ENCODE data around the gene STK24.

DNA sequence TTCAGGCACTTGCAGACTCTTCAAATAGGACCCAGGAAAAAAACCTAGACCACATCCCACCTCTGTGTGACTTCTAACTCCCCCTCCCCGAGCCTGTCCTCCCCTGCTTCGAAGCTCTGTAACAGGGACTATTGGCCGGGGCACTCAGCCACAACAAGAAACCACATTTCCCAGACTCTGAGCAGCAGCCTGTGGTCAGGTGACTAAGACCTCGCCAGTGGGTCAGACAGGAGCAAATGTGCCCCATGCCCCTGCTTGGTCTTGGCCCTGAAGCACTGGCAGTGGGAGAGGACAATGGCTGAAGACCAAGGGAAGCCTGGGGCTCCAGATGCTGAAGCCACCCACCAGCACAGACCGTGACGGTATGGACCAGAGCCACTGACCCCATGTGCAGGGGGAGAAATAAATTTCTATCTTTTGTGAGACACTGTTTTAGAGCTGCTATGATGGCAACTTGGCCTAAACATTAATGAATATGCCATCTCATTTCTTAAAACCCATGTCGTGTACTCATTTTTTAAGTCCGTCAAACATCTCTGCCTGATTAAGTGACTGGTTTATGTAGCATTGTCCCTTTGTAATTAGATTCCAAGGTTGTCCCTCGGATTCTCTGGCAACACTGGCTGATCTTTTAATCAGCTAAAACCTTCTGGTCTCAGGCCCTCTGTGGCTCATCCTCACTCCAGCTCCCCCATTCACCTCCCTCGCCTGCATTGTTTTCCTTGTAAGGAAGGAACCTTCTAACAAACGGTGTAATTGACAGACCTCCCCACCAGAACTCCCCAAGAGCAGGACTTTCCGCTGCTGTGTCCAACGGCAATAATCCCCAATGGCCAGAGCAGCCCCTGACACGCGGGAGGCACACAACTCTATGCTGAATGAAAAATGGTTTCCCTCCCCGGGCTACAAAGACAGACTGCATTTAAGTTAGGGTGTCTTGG is 98.4 kb downstream of the STK24 start:
- TF ChIP-seq CTCF (conservative IDR thresholded peaks at IDR 0.05) = no peak
- no peak for TF ChIP-seq ZFX (IDR thresholded peaks at IDR 0.05)
